KMS-11 (cell line): ENCODE results near the gene OR2AG1.

Experiments used
- H2AFZ ChIP-seq: fragments of 200-600 bp; sonication (generic); 2 replicates; pipeline ENCODE4 v1.6.1; 2016; ENCODE audit warnings: antibody characterized with exemption, mixed run types, low read depth
- H3K27ac ChIP-seq: fragments of 200-600 bp; sonication (generic); 2 replicates; pipeline ENCODE4 v1.6.1; 2016; ENCODE audit warnings: mild to moderate bottlenecking, mixed run types
- H3K27me3 ChIP-seq: fragments of 200-600 bp; sonication (generic); 2 replicates; pipeline ENCODE4 v1.6.1; 2017; ENCODE audit warnings: mild to moderate bottlenecking, low read depth, mixed run types, moderate library complexity; ENCODE audit not compliant: insufficient read depth
- H3K36me3 ChIP-seq: fragments of 200-600 bp; sonication (generic); 2 replicates; pipeline ENCODE4 v1.6.1; 2017; ENCODE audit warnings: mild to moderate bottlenecking, mixed run types; ENCODE audit not compliant: insufficient read depth
- H3K4me1 ChIP-seq: fragments of 200-600 bp; sonication (generic); 2 replicates; pipeline ENCODE4 v1.6.1; 2016; ENCODE audit warnings: mild to moderate bottlenecking, low read depth, mixed run types; ENCODE audit not compliant: poor library complexity, severe bottlenecking
- H3K4me2 ChIP-seq: fragments of 200-600 bp; sonication (generic); 2 replicates; pipeline ENCODE4 v1.7.0; 2016; ENCODE audit warnings: mild to moderate bottlenecking, mixed run types
- H3K4me3 ChIP-seq: fragments of 200-600 bp; sonication (generic); IDR thresholded peaks from 2 replicates; pipeline ENCODE4 v1.6.1; 2017; ENCODE audit warnings: low read depth, low read length, mixed read lengths; ENCODE audit not compliant: insufficient read depth
- H3K79me2 ChIP-seq: fragments of 200-600 bp; sonication (generic); 2 replicates; pipeline ENCODE4 v1.6.1; 2016; ENCODE audit warnings: low read depth, mixed run types; ENCODE audit not compliant: insufficient read depth
- H3K9ac ChIP-seq: fragments of 200-600 bp; sonication (generic); 2 replicates; pipeline ENCODE4 v1.6.1; 2016; ENCODE audit warnings: mild to moderate bottlenecking, mixed run types
- H4K20me1 ChIP-seq: fragments of 200-600 bp; sonication (generic); 2 replicates; pipeline ENCODE4 v1.6.1; 2016; ENCODE audit warnings: mild to moderate bottlenecking, mixed run types; ENCODE audit not compliant: insufficient read depth
- CTCF ChIP-seq: fragments of 200-600 bp; sonication (generic); conservative IDR thresholded peaks from 2 replicates; pipeline ENCODE4 v1.6.1; 2017; ENCODE audit warnings: low read depth, mild to moderate bottlenecking, antibody characterized with exemption, low read length, moderate library complexity, mixed read lengths

OR2AG1 gene

DNA sequence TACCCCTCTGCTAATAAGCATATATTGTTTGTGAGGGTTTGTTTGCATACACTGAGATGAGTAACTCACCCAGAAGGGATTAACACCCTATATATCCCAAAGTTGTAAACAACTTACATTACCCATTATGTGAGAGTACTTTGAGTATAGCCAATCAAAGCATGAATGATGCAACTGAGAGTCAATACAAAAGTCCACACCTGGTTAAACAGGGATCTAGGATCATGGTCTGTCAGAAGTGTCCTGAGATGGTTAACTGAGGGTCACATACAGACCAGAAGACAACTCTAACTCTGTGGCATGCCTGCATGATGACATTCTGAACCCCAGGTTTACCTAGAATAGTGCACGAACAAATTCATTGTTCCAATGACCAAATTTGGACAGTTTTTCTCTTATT lies 45.3 kb downstream of the OR2AG1 start:
- Histone ChIP-seq H3K79me2 (no peaks in the 10 kb centered on the region), H3K9ac (no peak overlapping the region), H3K27me3 (no peaks in the 10 kb centered on the region), H3K4me3 (no peak overlapping the region), H4K20me1 (no peaks in the 10 kb centered on the region), H3K4me1 (peaks cover 20% of the 10 kb centered on the region), H3K27ac (no peak overlapping the region), H3K36me3 (no peaks in the 10 kb centered on the region), H3K4me2 (no peak overlapping the region), H2AFZ (no peak overlapping the region)
- TF ChIP-seq CTCF: no peak

DNA sequence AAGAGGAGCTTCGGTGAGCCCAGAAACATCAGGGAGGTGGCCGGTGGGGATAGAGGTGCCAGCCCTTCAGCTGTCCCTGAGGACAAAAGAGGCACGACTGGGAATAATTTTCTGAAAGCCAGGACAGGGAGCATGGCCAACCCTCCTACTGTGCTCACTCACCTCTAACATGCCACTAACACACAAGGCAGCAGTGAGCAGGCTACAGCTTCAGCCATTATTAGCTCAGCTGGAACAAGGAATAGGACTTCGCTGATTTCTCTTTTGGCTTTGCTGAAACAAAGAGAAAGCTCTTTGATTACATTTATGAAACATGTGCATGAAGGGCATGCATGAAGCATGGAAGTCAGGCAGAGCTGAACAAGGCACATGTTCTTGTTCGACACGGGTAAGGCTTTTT lies 50.5 kb downstream of the OR2AG1 start:
- no peak overlapping the region for H3K4me2 ChIP-seq
- no peaks in the 10 kb centered on the region for H4K20me1 ChIP-seq
- peaks cover 2% of the 10 kb centered on the region for H3K4me1 ChIP-seq
- no peaks in the 10 kb centered on the region for H3K27me3 ChIP-seq
- no peaks in the 10 kb centered on the region for H3K79me2 ChIP-seq
- H3K27ac ChIP-seq: no peak overlapping the region
- no peak overlapping the region for H3K4me3 ChIP-seq
- TF ChIP-seq CTCF: no peak
- no peak overlapping the region for H3K9ac ChIP-seq
- H3K36me3 ChIP-seq: no peaks in the 10 kb centered on the region
- H2AFZ ChIP-seq: no peak overlapping the region

- no peak overlapping the region for H3K27ac ChIP-seq
- no peak overlapping the region for H3K9ac ChIP-seq
- no peaks in the 10 kb centered on the region for H3K27me3 ChIP-seq
- H3K79me2 ChIP-seq: no peaks in the 10 kb centered on the region
- H3K4me3 ChIP-seq: no peak overlapping the region
- H3K4me1 ChIP-seq: no peaks in the 10 kb centered on the region
- H3K4me2 ChIP-seq: no peak overlapping the region
- no peaks in the 10 kb centered on the region for H4K20me1 ChIP-seq
- H3K36me3 ChIP-seq: no peaks in the 10 kb centered on the region
- no peak for TF ChIP-seq CTCF
- no peak overlapping the region for H2AFZ ChIP-seq
These were observed 51.2 kb downstream of the OR2AG1 start for GRCh38 chr11:6834021-6834420.
